ENCODE data around the gene CFTR. TPM values are rescaled to one million over a fixed set of nuclear protein-coding genes. Genes with fewer than 3 reads are reported as not detected.

CFTR gene
- total RNA-seq, 1 experiment from 2014 or later, result 1.2 TPM

GRCh38 chr7:117706210-117706609 is 226.4 kb downstream of the CFTR start:
- Histone ChIP-seq H3K27ac (ENCODE audit: insufficient read length, low read depth, low read length) (no peak overlapping the region), H3K79me2 (ENCODE audit: insufficient read depth, low read length) (no peaks in the 10 kb centered on the region), H3K4me1 (ENCODE audit: insufficient read depth, low read length) (no peaks in the 10 kb centered on the region), H3K9me3 (ENCODE audit: control insufficient read depth, low read depth, low read length) (no peaks in the 10 kb centered on the region), H2BK20ac (ENCODE audit: low read depth, low read length, poor library complexity, severe bottlenecking) (no peak overlapping the region), H3K79me1 (ENCODE audit: insufficient read depth, low read depth, low read length, poor library complexity, severe bottlenecking) (no peaks in the 10 kb centered on the region), H3K14ac (ENCODE audit: insufficient read depth, low read length) (no peak overlapping the region), H4K20me1 (ENCODE audit: control insufficient read depth, insufficient read depth, insufficient read length) (no peaks in the 10 kb centered on the region), H3K56ac (ENCODE audit: insufficient read length, low read depth, low read length) (no peak overlapping the region), H3K23ac (ENCODE audit: insufficient read length, low read depth, low read length) (no peak overlapping the region), H3K18ac (ENCODE audit: insufficient read length, low read depth, low read length) (no peak overlapping the region), H3K4me2 (ENCODE audit: insufficient read depth, insufficient read length, low read length) (no peak overlapping the region), H3T11ph (ENCODE audit: low read length) (no peak overlapping the region), H3K4ac (ENCODE audit: low read depth, low read length) (no peak overlapping the region), H2BK15ac (ENCODE audit: low read depth, low read length) (no peak overlapping the region), H4K8ac (replicated peaks; ENCODE audit: insufficient read length, low read depth, low read length) (no peak overlapping the region), H4K5ac (ENCODE audit: insufficient read length, low read depth, low read length) (no peak overlapping the region), H2BK5ac (ENCODE audit: insufficient read length, low read length) (no peak overlapping the region), H2AK5ac (ENCODE audit: insufficient read length, low read length) (no peak overlapping the region), H3K27me3 (ENCODE audit: insufficient read depth, low read length) (no peaks in the 10 kb centered on the region), H2BK12ac (ENCODE audit: insufficient read length, low read depth, low read length) (no peak overlapping the region), H2BK120ac (ENCODE audit: low read depth, low read length, poor library complexity, severe bottlenecking) (no peak overlapping the region), H3K9ac (ENCODE audit: extremely low read depth, insufficient read length, low read length) (no peak overlapping the region), H3K23me2 (ENCODE audit: insufficient read length, low read depth, low read length, poor library complexity, severe bottlenecking) (no peaks in the 10 kb centered on the region), H4K91ac (ENCODE audit: insufficient read length, low read depth, low read length) (no peak overlapping the region), H2AFZ (ENCODE audit: low read length) (no peak overlapping the region)
- H3K36me3 Mint-ChIP-seq (ENCODE audit: insufficient read depth in 1 of 3, low read depth in 3 of 3), result no peaks in the 10 kb centered on the region; a peak in 1 of 7 replicates
- H3K4me3 Mint-ChIP-seq, result no peak overlapping the region
- TF ChIP-seq CTCF (conservative IDR thresholded peaks at IDR 0.05), result no peak
- H3K27me3 Mint-ChIP-seq (ENCODE audit: low read depth), result no peaks in the 10 kb centered on the region
- no peak for DNase-seq
- H3K4me1 Mint-ChIP-seq, result peaks cover 11% of the 10 kb centered on the region in 2 experiments
- no peak overlapping the region for H3K27ac Mint-ChIP-seq
- no peaks in the 10 kb centered on the region for H3K9me3 Mint-ChIP-seq
- WGBS (ENCODE audit: extremely low coverage, insufficient read length, low lambda C conversion rate), result no CpG with 5 or more reads among the region's 2 CpGs
